Uterus (tissue), 4 donors: Measurements from ENCODE around the gene BLNK. TPM values are rescaled to one million over a fixed set of nuclear protein-coding genes. Genes with fewer than 3 reads are reported as not detected.
"Not testable (repeated sequence)": the region's sequence is repeated elsewhere in the genome, so short reads cannot be mapped to it uniquely, and the experiment has no call there.

Experiments
- DNase-seq, 2 donors: peaks; one replicate each; pipeline ENCODE4 v3.0.0-alpha.2; 2019 to 2020
- H3K27ac ChIP-seq, 2 donors: fragments of 200-600 bp; sonication (generic); 1 replicate in 1 of 2; 2 replicates in 1 of 2; pipeline ENCODE4 v1.5.1; 2016 to 2018
- H3K27me3 ChIP-seq, 2 donors: fragments of 200-600 bp; sonication (generic); one replicate each; pipeline ENCODE4 v1.5.1; 2018 to 2019; ENCODE audit warnings: control low read depth in 1 of 2
- H3K36me3 ChIP-seq, 2 donors: fragments of 200-600 bp; sonication (generic); one replicate each; pipeline ENCODE4 v1.5.1; 2019; ENCODE audit warnings: control low read depth in 1 of 2
- H3K4me1 ChIP-seq, 2 donors: fragments of 200-600 bp; sonication (generic); one replicate each; pipeline ENCODE4 v1.5.1; 2018 to 2019; ENCODE audit warnings: control low read depth in 1 of 2
- H3K4me3 ChIP-seq, 2 donors: fragments of 200-600 bp; sonication (generic); 1 replicate in 1 of 2; 2 replicates in 1 of 2; pipeline ENCODE4 v1.5.1; 2018 to 2019; ENCODE audit warnings: mild to moderate bottlenecking in 1 of 2
- H3K9me3 ChIP-seq, 2 donors: fragments of 200-600 bp; sonication (generic); one replicate each; pipeline ENCODE4 v1.5.1; 2019; ENCODE audit warnings: control low read depth in 1 of 2
- POLR2A ChIP-seq, 2 donors: fragments of 450-650 bp; IDR thresholded peaks; one replicate each; pipeline ENCODE4 v1.6.1; 2016; ENCODE audit warnings: antibody characterized with exemption in 2 of 2, mild to moderate bottlenecking in 1 of 2, moderate library complexity in 1 of 2
- intact Hi-C: fragments of 100-400 bp; cut with DNase I; formaldehyde crosslinking; loops from one replicate; pipeline ENCODE4 v1.15.1; 2023; ENCODE audit warnings: low total_unique reads
- total RNA-seq, 4 donors: library from RNA; depleted of rRNA in 3 of 4; stranded (reverse); fragments of >200 nt in 3 of 4; gene quantifications; one replicate each; pipeline versions ENCODE4 v1.1.0 to v1.2.4, GENCODE V29; 2014 to 2023
- TF ChIP-seq, protein P1 (sequence below), 4 experiments: fragments of 200-600 bp in 2 of 4; fragments of 450-650 bp in 2 of 4; sonication (generic) in 2 of 4; IDR thresholded peaks; one replicate each; pipeline ENCODE4 v1.5.1; 2016 to 2019; ENCODE audit warnings: antibody characterized with exemption in 4 of 4, mild to moderate bottlenecking in 2 of 4, moderate library complexity in 1 of 4
- donor health status: DM: yes; HTN: yes; CAD: no.

Gene BLNK
- total RNA-seq, 4 donors from 2014 or later = 0.67 to 3.9 (median 1.8) TPM; not detected in 1

DNA sequence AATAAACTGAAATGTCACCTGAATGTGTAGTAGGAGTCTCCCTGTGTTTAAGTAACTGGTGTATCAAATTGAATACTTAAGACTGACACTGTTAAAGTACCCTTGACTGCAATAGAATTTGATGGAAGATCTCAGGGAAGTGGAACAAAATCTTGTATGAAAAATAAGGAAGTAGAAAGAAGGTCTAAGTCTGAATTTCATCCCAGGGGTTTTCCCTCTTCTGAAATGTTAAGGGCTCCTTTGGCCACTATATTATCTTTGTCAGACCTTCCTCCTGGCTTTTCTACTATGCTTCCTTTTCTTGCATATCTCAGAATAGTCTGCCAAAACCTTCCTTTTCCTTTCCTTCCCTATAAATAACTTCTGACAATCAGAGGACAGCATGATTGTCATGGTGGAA, 59.6 kb downstream of the BLNK start:
- Histone ChIP-seq H3K36me3 (no peaks in the 10 kb centered on the region), H3K4me3 (no peak overlapping the region), H3K27me3 (no peaks in the 10 kb centered on the region), H3K4me1 (no peaks in the 10 kb centered on the region), H3K9me3 (no peaks in the 10 kb centered on the region), H3K27ac (no peak overlapping the region)
- no peak for TF ChIP-seq POLR2A (IDR thresholded peaks at IDR 0.05)
- TF ChIP-seq, protein P1, sequence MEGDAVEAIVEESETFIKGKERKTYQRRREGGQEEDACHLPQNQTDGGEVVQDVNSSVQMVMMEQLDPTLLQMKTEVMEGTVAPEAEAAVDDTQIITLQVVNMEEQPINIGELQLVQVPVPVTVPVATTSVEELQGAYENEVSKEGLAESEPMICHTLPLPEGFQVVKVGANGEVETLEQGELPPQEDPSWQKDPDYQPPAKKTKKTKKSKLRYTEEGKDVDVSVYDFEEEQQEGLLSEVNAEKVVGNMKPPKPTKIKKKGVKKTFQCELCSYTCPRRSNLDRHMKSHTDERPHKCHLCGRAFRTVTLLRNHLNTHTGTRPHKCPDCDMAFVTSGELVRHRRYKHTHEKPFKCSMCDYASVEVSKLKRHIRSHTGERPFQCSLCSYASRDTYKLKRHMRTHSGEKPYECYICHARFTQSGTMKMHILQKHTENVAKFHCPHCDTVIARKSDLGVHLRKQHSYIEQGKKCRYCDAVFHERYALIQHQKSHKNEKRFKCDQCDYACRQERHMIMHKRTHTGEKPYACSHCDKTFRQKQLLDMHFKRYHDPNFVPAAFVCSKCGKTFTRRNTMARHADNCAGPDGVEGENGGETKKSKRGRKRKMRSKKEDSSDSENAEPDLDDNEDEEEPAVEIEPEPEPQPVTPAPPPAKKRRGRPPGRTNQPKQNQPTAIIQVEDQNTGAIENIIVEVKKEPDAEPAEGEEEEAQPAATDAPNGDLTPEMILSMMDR (IDR thresholded peaks at IDR 0.05) = no peak
- DNase-seq = no peak
- intact Hi-C loops = no loop called here

DNA sequence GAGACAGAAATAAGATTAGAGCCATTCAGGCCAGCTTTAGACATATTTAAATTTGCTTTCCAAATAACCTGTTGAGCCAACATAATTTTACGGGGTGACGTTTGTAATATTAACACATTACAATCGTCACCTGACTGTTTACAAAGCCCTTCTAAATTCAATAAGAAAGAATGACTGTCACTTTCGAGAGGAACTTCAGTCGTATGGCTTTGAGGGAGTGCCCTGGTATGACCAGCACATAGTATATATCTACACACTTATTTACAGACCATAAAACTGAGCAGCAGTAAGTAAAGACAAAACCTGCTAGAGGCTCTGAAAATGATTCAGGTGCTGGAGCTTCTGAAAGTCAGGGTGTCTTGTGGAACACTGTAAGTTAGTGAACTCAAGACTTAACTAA, 62.4 kb downstream of the BLNK start:
- DNase-seq = no peak
- intact Hi-C loops = no loop called here

DNA sequence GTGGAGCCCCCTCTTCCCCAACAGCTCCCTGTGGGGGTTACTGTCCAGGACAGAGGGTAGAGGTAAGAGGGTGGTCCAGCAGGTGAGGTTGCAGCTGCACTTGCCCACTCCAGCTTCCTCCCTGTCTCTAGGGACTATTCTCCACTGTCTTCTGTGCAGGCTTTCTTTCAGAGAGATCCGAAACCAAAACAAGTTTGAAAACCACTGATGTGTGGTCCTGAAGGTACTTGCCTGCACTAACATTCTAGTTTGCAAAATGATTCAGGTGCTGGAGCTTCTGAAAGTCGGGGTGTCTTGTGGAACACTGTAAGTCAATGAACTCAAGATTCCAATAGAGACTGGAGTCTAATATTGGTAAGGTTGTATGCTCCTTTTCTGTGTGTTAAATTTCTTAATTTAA, 63.1 kb downstream of the BLNK start:
- intact Hi-C loops = no loop called here
- no peak for DNase-seq
- no peak for TF ChIP-seq POLR2A (IDR thresholded peaks at IDR 0.05)
- TF ChIP-seq, protein P1 (IDR thresholded peaks at IDR 0.05) = no peak

More for the DNA sequence above, 62.4 kb downstream of the BLNK start:
- Histone ChIP-seq H3K9me3 (no peaks in the 10 kb centered on the region), H3K27ac (no peak overlapping the region), H3K27me3 (no peaks in the 10 kb centered on the region), H3K4me3 (no peak overlapping the region), H3K4me1 (no peaks in the 10 kb centered on the region), H3K36me3 (no peaks in the 10 kb centered on the region)
- TF ChIP-seq POLR2A (IDR thresholded peaks at IDR 0.05) = no peak
- TF ChIP-seq, protein P1 (IDR thresholded peaks at IDR 0.05) = no peak

DNA sequence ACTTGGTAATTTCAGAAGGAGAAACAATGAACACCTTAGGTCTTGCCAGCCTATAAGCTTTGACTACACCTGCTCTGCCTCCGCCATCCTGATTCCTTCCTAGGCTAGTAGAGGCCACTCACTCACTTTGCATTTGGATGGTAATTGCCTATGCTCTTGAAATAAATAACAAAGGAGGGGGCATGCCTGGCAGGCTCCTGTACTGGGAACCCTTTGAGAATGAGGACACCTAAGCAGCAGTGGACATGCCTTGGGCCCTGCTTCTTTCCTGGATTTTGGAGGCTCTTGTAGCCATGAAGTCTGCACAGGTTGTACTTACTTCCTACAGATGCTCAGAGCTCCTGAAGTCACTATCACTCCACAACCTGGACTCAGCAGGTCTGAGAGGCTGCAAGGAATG, 65.8 kb downstream of the BLNK start:
- DNase-seq = no peak
- intact Hi-C loops = no loop called here
- Histone ChIP-seq H3K27me3 (no peaks in the 10 kb centered on the region), H3K36me3 (no peaks in the 10 kb centered on the region), H3K4me3 (no peak overlapping the region), H3K4me1 (no peaks in the 10 kb centered on the region), H3K9me3 (no peaks in the 10 kb centered on the region), H3K27ac (no peak overlapping the region)
- TF ChIP-seq, protein P1 (IDR thresholded peaks at IDR 0.05) = no peak
- TF ChIP-seq POLR2A (IDR thresholded peaks at IDR 0.05) = no peak

More for the DNA sequence above, 63.1 kb downstream of the BLNK start:
- no peaks in the 10 kb centered on the region for H3K9me3 ChIP-seq
- no peaks in the 10 kb centered on the region for H3K36me3 ChIP-seq
- H3K27ac ChIP-seq = no peak overlapping the region
- no peaks in the 10 kb centered on the region for H3K4me1 ChIP-seq
- H3K27me3 ChIP-seq = no peaks in the 10 kb centered on the region
- no peak overlapping the region for H3K4me3 ChIP-seq

DNA sequence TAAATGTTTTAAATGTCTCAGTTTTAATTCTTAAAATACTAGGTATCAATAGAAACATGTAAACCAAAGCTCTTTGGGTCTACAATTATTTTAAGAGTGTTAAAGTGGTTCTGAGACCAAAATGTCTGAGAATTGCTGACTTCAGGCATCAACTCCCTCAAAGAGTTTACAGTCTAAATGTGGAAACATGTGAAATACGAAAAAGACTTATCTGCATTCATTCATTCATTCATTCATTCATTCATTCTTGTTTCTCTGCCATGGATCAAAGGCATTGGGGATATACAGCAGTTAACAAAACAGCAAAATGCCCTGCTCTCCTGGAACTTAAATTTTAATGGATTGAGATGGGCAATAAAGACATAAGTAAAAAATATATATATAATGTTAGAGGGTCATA, 69.8 kb downstream of the BLNK start:
- TF ChIP-seq POLR2A (IDR thresholded peaks at IDR 0.05) = no peak
- TF ChIP-seq, protein P1 (IDR thresholded peaks at IDR 0.05) = no peak
- Histone ChIP-seq H3K27me3 (no peaks in the 10 kb centered on the region), H3K4me1 (no peaks in the 10 kb centered on the region), H3K4me3 (no peak overlapping the region), H3K36me3 (no peaks in the 10 kb centered on the region), H3K27ac (no peak overlapping the region), H3K9me3 (no peaks in the 10 kb centered on the region)
- intact Hi-C loops = no loop called here
- DNase-seq = no peak

DNA sequence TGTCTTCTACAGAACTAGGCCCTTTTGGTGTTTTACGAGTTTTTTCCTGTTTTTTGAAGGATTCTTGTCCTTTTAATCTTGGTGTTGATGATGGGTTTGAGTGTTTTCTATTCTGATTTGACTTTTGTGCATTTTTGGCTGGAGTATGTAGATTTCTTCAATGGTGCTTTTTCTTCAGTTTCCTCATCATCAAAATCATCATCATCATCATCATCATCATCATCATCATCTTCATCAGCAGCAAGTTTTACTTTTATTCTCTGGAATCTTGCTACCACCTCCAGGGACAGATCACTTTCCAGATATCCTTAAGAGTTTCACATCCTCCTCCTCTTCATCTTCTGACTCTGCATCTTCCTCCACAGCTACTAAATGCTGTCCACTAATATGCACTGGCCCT, 81.9 kb downstream of the BLNK start:
- H3K27me3 ChIP-seq, DNase-seq, H3K4me3 ChIP-seq, H3K27ac ChIP-seq, H3K9me3 ChIP-seq, H3K36me3 ChIP-seq, H3K4me1 ChIP-seq, intact Hi-C loops: not testable (repeated sequence)
